GM10248 (cell line): ENCODE data around the gene ZNF620.
A peak's percentile ranks its signal among the peaks of the same experiment; 100 is the strongest.
"Not testable (repeated sequence)": the region's sequence is repeated elsewhere in the genome, so short reads cannot be mapped to it uniquely, and the experiment has no call there.

Experiments
- CTCF ChIA-PET: fragments of 300-600 bp; sonication (Branson Sonifier 250); formaldehyde crosslinking; extraction: SDS; loops from one replicate; lab custom pipeline; 2021; ENCODE audit warnings: antibody characterized with exemption; lab: Yijun Ruan, JAX
- POLR2A ChIA-PET: fragments of 350-650 bp; sonication (Branson Sonifier 250); formaldehyde crosslinking; extraction: SDS; loops from one replicate; lab custom pipeline; 2020; ENCODE audit warnings: antibody characterized with exemption; lab: Yijun Ruan, JAX
- DNase-seq: peaks from one replicate; pipeline ENCODE4 v3.0.0; 2012; ENCODE audit errors: extremely low spot score
- CTCF ChIP-seq: IDR thresholded peaks from 2 replicates; pipeline ENCODE4 v1.5.1; 2012; ENCODE audit warnings: mild to moderate bottlenecking, low read depth; ENCODE audit errors: extremely low read depth, missing control alignments, control extremely low read depth

The ZNF620 gene

GRCh38 chr3:40505599-40506462 lies at the start of gene ZNF620:
ZNF620 (plus strand) TSS chr3:40506039; CDS start chr3:40506353, 314 bp downstream.
- CTCF ChIA-PET: interaction anchor here (0.7 to 2.5 kb wide), 14 partner anchors 9 to 314 kb away, joined by 3 to 12 read pairs (median 4); partner anchors contain the start of gene ZNF621
- peak; percentile 64 for DNase-seq
- TF ChIP-seq CTCF: peak; percentile 53
- POLR2A ChIA-PET: no interaction called here

- POLR2A ChIA-PET: interaction anchor here (1.0 kb wide), 2 partner anchors 16 to 26 kb away, joined by 3 read pairs; no protein-coding TSS in a partner anchor
- no peak for DNase-seq
- TF ChIP-seq CTCF: no peak
- CTCF ChIA-PET: no interaction called here
Measured at GRCh38 chr3:40456279-40456939, 49.4 kb upstream of the ZNF620 start.

GRCh38 chr3:40456940-40457823 lies 48.7 kb upstream of the ZNF620 start, which contains the start of gene RPL14:
RPL14 (plus strand) TSS chr3:40457339; CDS start chr3:40457472, 133 bp downstream.
- ChIA-PET CTCF (no interaction called here), POLR2A (interaction anchor here (1.0 kb wide), 2 partner anchors 15 to 25 kb away, joined by 3 read pairs; no protein-coding TSS in a partner anchor)
- TF ChIP-seq CTCF: no peak
- peak; percentile 93 for DNase-seq

- no peak for DNase-seq
- ChIA-PET CTCF (interaction anchor here (1.8 kb wide), 1 partner anchor 19 kb away, joined by 4 read pairs; the partner anchor contains the start of gene ZNF619), POLR2A (no interaction called here)
- TF ChIP-seq CTCF: no peak
Measured at GRCh38 chr3:40458473-40458872, 47.4 kb upstream of the ZNF620 start.

GRCh38 chr3:40460481-40460880 lies 45.4 kb upstream of the ZNF620 start:
- not testable (repeated sequence) for DNase-seq
- POLR2A ChIA-PET: interaction anchor here (0.7 kb wide), 2 partner anchors 22 to 432 kb away, joined by 4 to 6 read pairs; no protein-coding TSS in a partner anchor
- CTCF ChIA-PET: interaction anchor here (1.5 kb wide), 1 partner anchor 11 kb away, joined by 5 read pairs; no protein-coding TSS in a partner anchor

GRCh38 chr3:40461161-40461560 lies 44.7 kb upstream of the ZNF620 start:
- no peak for DNase-seq
- ChIA-PET POLR2A (no interaction called here), CTCF (interaction anchor here (0.7 to 1.5 kb wide), 2 partner anchors 10 to 152 kb away, joined by 3 to 5 read pairs; no protein-coding TSS in a partner anchor)
- no peak for TF ChIP-seq CTCF

- DNase-seq: not testable (repeated sequence)
- ChIA-PET POLR2A (interaction anchor here (1.2 kb wide), 1 partner anchor 10 kb away, joined by 5 read pairs; no protein-coding TSS in a partner anchor), CTCF (interaction anchor here (1.0 to 1.5 kb wide), 2 partner anchors 12 to 31 kb away, joined by 4 read pairs; no protein-coding TSS in a partner anchor)
Measured at GRCh38 chr3:40462838-40463237, 43.0 kb upstream of the ZNF620 start.
